ENCODE data around the gene DAAM1.

Gene DAAM1

DNA sequence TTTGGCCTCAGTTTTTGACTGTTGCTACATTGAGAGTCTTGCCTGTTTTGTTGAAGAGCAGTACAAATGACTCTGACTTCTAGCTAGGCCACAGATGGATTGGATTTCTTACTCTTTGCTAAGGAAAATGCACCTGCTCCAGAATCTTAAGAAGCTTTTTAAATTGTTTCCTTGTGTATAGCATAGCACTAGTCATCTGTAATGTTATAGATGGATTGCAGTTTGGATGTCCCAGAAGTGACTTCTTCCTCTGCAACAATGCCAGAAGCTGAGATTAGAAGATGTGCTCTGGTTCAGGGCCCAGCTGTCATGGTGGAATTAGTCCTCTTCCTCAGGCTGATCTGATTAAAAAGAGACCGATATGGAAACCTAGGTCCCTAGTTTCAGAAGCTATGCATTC is 67.9 kb downstream of the DAAM1 start:
- DNase-seq (ENCODE audit: low read depth), result no peak
- TF ChIP-seq, protein P1, sequence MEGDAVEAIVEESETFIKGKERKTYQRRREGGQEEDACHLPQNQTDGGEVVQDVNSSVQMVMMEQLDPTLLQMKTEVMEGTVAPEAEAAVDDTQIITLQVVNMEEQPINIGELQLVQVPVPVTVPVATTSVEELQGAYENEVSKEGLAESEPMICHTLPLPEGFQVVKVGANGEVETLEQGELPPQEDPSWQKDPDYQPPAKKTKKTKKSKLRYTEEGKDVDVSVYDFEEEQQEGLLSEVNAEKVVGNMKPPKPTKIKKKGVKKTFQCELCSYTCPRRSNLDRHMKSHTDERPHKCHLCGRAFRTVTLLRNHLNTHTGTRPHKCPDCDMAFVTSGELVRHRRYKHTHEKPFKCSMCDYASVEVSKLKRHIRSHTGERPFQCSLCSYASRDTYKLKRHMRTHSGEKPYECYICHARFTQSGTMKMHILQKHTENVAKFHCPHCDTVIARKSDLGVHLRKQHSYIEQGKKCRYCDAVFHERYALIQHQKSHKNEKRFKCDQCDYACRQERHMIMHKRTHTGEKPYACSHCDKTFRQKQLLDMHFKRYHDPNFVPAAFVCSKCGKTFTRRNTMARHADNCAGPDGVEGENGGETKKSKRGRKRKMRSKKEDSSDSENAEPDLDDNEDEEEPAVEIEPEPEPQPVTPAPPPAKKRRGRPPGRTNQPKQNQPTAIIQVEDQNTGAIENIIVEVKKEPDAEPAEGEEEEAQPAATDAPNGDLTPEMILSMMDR (IDR thresholded peaks at IDR 0.05; ENCODE audit: insufficient read depth, low read depth, low read length, missing control alignments), result no peak
- no peak overlapping the region for H3K4me3 ChIP-seq (ENCODE audit: low read length)

DNA sequence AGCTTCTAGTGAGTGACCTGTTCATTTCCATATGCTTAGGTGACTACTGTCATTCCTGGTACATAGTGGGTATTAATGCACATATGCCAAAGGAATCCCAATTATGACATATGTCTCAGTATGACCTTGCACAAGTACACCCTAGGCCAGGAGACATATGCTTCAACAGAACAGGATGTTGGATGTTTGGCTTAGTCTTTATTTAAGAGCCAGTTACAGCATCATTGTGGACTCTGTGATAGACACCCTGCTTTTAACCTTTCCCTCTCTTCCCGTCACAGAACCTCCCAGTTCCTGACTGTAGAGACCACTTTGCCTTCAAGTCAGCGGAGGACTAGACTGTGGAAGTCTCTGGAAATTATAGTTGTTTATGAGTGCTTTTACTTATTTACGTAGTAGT is 72.9 kb downstream of the DAAM1 start:
- no peak overlapping the region for H3K4me3 ChIP-seq (ENCODE audit: low read length)
- TF ChIP-seq, protein P1 (IDR thresholded peaks at IDR 0.05; ENCODE audit: insufficient read depth, low read depth, low read length, missing control alignments), result no peak

DNA sequence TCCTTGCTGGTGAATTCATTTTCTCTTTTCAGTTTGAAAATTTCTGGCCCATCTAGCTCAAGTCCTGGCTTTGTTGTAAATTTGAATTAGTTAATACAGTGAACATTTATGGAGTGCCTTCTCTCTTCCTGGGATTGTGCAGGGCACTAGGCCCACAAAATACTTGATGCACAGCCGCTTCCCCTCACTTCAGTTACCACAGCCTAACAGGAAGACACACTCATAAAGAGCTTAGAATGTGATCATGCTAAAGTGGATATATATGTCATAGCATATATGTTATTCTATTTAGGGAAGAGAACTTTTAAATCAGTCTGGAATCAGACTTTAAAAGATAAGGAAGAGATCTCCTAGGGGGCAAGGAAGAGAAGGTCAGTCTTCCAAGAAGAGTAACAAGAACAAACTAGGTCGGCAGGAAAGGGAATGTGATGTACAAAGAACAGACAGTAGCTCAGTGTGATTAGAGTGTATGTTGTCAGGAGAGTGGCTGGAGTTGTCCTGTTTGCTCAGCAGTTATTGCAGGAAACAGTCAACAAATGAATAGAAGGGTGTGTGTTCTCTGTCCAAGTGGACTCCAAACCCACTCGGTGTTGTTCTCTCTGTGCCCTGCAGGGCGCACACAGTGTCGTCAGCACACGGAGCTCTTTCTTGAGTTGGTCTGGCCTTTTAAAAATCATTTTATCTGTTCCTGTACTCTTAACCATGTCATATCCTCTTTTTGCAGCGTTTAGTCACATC is 74.4 kb downstream of the DAAM1 start:
- H3K4me3 ChIP-seq (ENCODE audit: low read length), result no peak overlapping the region
- TF ChIP-seq, protein P1 (IDR thresholded peaks at IDR 0.05; ENCODE audit: insufficient read depth, low read depth, low read length, missing control alignments), result no peak
- DNase-seq (ENCODE audit: low read depth), result no peak

More for the DNA sequence above, 72.9 kb downstream of the DAAM1 start:
- DNase-seq (ENCODE audit: low read depth), result no peak

DNA sequence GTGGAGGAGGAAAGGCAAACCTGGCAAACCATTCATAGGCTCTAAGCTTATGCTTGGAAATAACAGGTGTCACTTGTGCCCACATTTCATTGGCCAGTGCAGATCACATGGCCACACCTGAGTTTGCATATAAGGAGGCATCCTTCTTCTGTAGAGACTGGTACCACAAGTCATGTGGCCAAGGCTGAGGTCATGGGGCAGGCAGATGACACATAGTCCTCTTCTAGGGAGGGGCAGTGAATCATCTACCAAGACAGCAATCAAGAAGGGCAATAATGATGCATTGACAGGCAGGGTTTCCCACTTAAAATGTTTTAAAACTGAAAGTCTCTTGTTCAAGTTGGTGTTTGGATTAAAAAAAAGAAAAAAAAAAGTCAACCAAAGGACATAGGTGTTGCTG is 77.3 kb downstream of the DAAM1 start:
- H3K4me3 ChIP-seq (ENCODE audit: low read length), result no peak overlapping the region
- TF ChIP-seq, protein P1 (IDR thresholded peaks at IDR 0.05; ENCODE audit: insufficient read depth, low read depth, low read length, missing control alignments), result no peak
- DNase-seq (ENCODE audit: low read depth), result peak; percentile 84

DNA sequence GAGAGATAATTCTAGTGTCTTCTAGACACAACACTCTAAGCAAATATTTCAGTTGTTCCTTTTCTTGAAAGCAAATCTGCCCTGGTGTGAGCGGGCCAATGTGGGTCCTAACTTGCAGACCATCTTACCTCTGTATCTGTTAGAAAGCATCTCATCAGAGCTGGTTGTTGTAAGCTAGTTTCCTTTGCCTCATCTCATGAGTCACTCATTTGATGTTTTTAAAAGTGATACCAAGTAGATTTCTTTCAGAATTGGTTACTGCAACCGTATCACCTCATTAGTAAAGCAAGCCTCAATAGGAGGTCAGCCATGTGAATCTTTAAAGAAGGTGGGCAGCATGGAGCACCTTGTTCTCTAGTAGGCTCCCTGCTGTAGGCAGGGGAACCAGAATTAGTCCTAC is 78.6 kb downstream of the DAAM1 start:
- TF ChIP-seq, protein P1 (IDR thresholded peaks at IDR 0.05; ENCODE audit: insufficient read depth, low read depth, low read length, missing control alignments), result no peak
- peak; percentile 38 for DNase-seq (ENCODE audit: low read depth)
- H3K4me3 ChIP-seq (ENCODE audit: low read length), result no peak overlapping the region

DNA sequence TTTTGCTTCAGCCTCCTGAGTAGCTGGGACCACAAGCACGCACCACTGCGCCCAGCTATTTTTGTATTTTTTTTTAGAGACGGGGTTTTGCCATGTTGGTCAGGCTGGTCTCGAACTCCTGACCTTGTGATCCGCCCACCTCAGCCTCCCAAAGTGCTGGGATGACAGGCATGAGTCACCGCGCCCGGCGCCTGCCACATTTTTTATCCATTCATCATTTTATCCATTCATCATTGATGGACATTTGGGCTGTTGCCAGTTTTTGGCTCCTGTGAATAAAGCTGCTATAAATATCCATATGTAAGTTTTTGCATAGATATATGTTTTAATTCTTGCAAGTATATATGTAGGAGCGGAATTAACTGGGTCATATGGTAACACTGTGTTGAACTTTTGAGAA is 79.5 kb downstream of the DAAM1 start:
- DNase-seq (ENCODE audit: low read depth), result peak; percentile 82
- H3K4me3 ChIP-seq (ENCODE audit: low read length), result no peak overlapping the region
- TF ChIP-seq, protein P1 (IDR thresholded peaks at IDR 0.05; ENCODE audit: insufficient read depth, low read depth, low read length, missing control alignments), result no peak

DNA sequence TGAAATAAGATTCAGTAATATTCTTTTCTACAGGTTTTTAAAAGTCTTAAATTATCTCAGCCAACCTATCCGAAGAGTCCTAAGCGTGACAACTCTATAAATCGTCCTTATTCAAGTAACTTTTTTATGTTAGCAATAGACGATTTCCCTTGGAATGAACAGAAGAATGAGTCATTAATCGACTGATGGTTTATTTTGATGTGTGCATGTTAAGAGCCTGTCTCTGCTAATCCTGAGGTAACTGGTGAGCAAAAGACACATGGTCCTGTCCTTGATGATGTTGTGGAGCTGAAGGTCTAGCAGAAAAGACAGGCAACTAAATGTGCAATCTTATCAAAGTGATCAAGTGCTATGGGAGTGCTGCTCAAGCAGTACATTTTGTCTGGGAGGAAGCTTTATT is 80.4 kb downstream of the DAAM1 start:
- no peak for DNase-seq (ENCODE audit: low read depth)
- no peak overlapping the region for H3K4me3 ChIP-seq (ENCODE audit: low read length)
- TF ChIP-seq, protein P1 (IDR thresholded peaks at IDR 0.05; ENCODE audit: insufficient read depth, low read depth, low read length, missing control alignments), result no peak
